CD14-positive monocyte (primary cell): ENCODE results near the gene RAPGEF6. TPM values are rescaled to one million over a fixed set of nuclear protein-coding genes. Genes with fewer than 3 reads are reported as not detected.
"Not testable (repeated sequence)": the region's sequence is repeated elsewhere in the genome, so short reads cannot be mapped to it uniquely, and the experiment has no call there.

Experiments
- DNase-seq, 3 donors: peaks; one replicate each; pipeline ENCODE4 v3.0.0-alpha.2; 2011 to 2022
- H2AFZ ChIP-seq: 2 replicates; pipeline ENCODE4 v1.6.0; 2012; ENCODE audit warnings: mild to moderate bottlenecking, low read depth, low read length, inconsistent platforms; ENCODE audit not compliant: insufficient read depth, poor library complexity, severe bottlenecking
- H3K27ac ChIP-seq, 2 donors: 1 replicate in 1 of 2; 2 replicates in 1 of 2; pipeline ENCODE4 v1.5.1; 2012 to 2013; ENCODE audit warnings: low read length in 2 of 2, control low read depth in 1 of 2, inconsistent platforms in 1 of 2, low read depth in 1 of 2, mild to moderate bottlenecking in 1 of 2
- H3K27me3 ChIP-seq, 2 donors: one replicate each; pipeline versions ENCODE4 v1.6.0 to v1.6.1; 2011 to 2013; ENCODE audit warnings: low read length in 2 of 2; ENCODE audit not compliant: control insufficient read depth in 2 of 2, insufficient read depth in 2 of 2
- H3K36me3 ChIP-seq, 2 donors: replicated peaks in 1 of 2; 1 replicate in 1 of 2; 2 replicates in 1 of 2; pipeline versions ENCODE4 v1.5.1 to v1.6.1; 2012 to 2013; ENCODE audit warnings: low read length in 2 of 2, control low read depth in 1 of 2, inconsistent platforms in 1 of 2, mild to moderate bottlenecking in 1 of 2; ENCODE audit not compliant: insufficient read depth in 2 of 2, control insufficient read depth in 1 of 2
- H3K4me1 ChIP-seq, 2 donors: 1 replicate in 1 of 2; 2 replicates in 1 of 2; pipeline versions ENCODE4 v1.5.1 to v1.6.1; 2012 to 2013; ENCODE audit warnings: low read length in 2 of 2, control low read depth in 1 of 2, inconsistent platforms in 1 of 2, mild to moderate bottlenecking in 1 of 2, moderate library complexity in 1 of 2; ENCODE audit not compliant: insufficient read depth in 2 of 2, control insufficient read depth in 1 of 2
- H3K4me2 ChIP-seq: replicated peaks from 2 replicates; pipeline ENCODE3; 2012; ENCODE audit warnings: low read length, moderate library complexity, mild to moderate bottlenecking; ENCODE audit not compliant: poor library complexity, severe bottlenecking; ENCODE audit errors: extremely low read depth
- H3K4me3 ChIP-seq, 3 experiments: fragments of 200-600 bp in 1 of 3; sonication (generic) in 1 of 3; replicated peaks in 1 of 3; 1 replicate in 2 of 3; 2 replicates in 1 of 3; pipeline ENCODE4 v1.5.1; 2011 to 2013; ENCODE audit warnings: low read length in 3 of 3, mild to moderate bottlenecking in 3 of 3, control low read depth in 2 of 3, low read depth in 2 of 3, inconsistent platforms in 1 of 3, moderate library complexity in 1 of 3
- H3K79me2 ChIP-seq: 2 replicates; pipeline ENCODE4 v1.6.0; 2012; ENCODE audit warnings: mild to moderate bottlenecking, control low read depth, inconsistent platforms, low read length, moderate library complexity; ENCODE audit not compliant: insufficient read depth
- H3K9ac ChIP-seq: 2 replicates; pipeline ENCODE4 v1.6.0; 2017; ENCODE audit warnings: low read length, mild to moderate bottlenecking; ENCODE audit not compliant: insufficient read depth, poor library complexity, severe bottlenecking
- H3K9me3 ChIP-seq, 2 donors: replicated peaks in 1 of 2; 1 replicate in 1 of 2; 2 replicates in 1 of 2; pipeline versions ENCODE4 v1.5.1 to v1.6.1; 2012 to 2013; ENCODE audit warnings: low read length in 2 of 2, control low read depth in 1 of 2; ENCODE audit not compliant: control insufficient read depth in 1 of 2, insufficient read depth in 1 of 2
- H4K20me1 ChIP-seq: 2 replicates; pipeline ENCODE4 v1.6.0; 2012; ENCODE audit warnings: mild to moderate bottlenecking, low read length, control low read depth, moderate library complexity; ENCODE audit not compliant: insufficient read depth
- H3K27ac Mint-ChIP-seq, 7 donors: one replicate each; pipeline ENCODE4 v1.8.0; 2020; ENCODE audit warnings: mild to moderate bottlenecking in 7 of 7, mixed read lengths in 7 of 7, moderate library complexity in 6 of 7, inconsistent platforms in 2 of 7
- H3K27me3 Mint-ChIP-seq, 3 donors: one replicate each; pipeline ENCODE4 v1.8.0; 2021 to 2022; ENCODE audit warnings: low read depth in 3 of 3, mild to moderate bottlenecking in 3 of 3, mixed read lengths in 3 of 3, moderate library complexity in 3 of 3, inconsistent platforms in 1 of 3
- H3K36me3 Mint-ChIP-seq, 2 donors: one replicate each; pipeline ENCODE4 v1.8.0; 2020; ENCODE audit warnings: mixed read lengths in 2 of 2, inconsistent platforms in 1 of 2, mild to moderate bottlenecking in 1 of 2
- H3K4me1 Mint-ChIP-seq: one replicate; pipeline ENCODE4 v1.8.0; 2020; ENCODE audit warnings: mild to moderate bottlenecking, mixed read lengths
- H3K4me3 Mint-ChIP-seq, 2 donors: one replicate each; pipeline ENCODE4 v1.8.0; 2020; ENCODE audit warnings: mild to moderate bottlenecking in 2 of 2, mixed read lengths in 2 of 2, moderate library complexity in 1 of 2
- H3K9me3 Mint-ChIP-seq, 7 donors: one replicate each; pipeline ENCODE4 v1.8.0; 2020 to 2022; ENCODE audit warnings: mixed read lengths in 7 of 7, mild to moderate bottlenecking in 6 of 7, moderate library complexity in 6 of 7, inconsistent platforms in 2 of 7
- CTCF ChIP-seq: fragments of 200-600 bp; IDR thresholded peaks from one replicate; pipeline ENCODE4 v1.8.0; 2022; ENCODE audit warnings: antibody characterized with exemption, mild to moderate bottlenecking
- WGBS: methylation state at CpG from one replicate; pipeline ENCODE4 v1.1.5; 2013; ENCODE audit warnings: missing lambda C conversion rate; ENCODE audit not compliant: insufficient coverage; 5-methylcytosine and 5-hydroxymethylcytosine counted together
- intact Hi-C, 2 donors: fragments of 100-400 bp; cut with micrococcal nuclease; formaldehyde crosslinking; loops; one replicate each; pipeline versions ENCODE4 v1.15.0 to v1.15.1; 2023
- polyA plus RNA-seq, 3 donors: library from polyadenylated mRNA; depleted of rRNA in 1 of 3; unstranded in 2 of 3; stranded (reverse) in 1 of 3; fragments of 300-500 nt in 2 of 3; fragments of >200 nt in 1 of 3; fragmentation: Illumina TruSeq in 2 of 3; gene quantifications; 1 replicate in 2 of 3; 2 replicates in 1 of 3; pipeline ENCODE4 v1.2.3, GENCODE V29; 2012 to 2021

RAPGEF6 gene
- polyA plus RNA-seq, 3 donors = 2.9 to 4.8 (median 4.8) TPM

- peaks cover 22 to 64% of the 10 kb centered on the region in 2 donors for H3K36me3 ChIP-seq
- no peak for TF ChIP-seq CTCF
- Mint-ChIP-seq H3K27me3 (peaks cover 0 to 1% (median 0%) of the 10 kb centered on the region in 3 donors), H3K4me1 (no peaks in the 10 kb centered on the region), H3K4me3 (no peak overlapping the region), H3K9me3 (peaks cover 11 to 26% (median 22%) of the 10 kb centered on the region in 7 donors), H3K36me3 (peaks cover 54 to 63% of the 10 kb centered on the region in 2 donors), H3K27ac (no peak overlapping the region)
- H3K27ac ChIP-seq = no peak overlapping the region
- WGBS = 100% methylated on average over 1 of the region's 3 CpGs
- no peaks in the 10 kb centered on the region for H3K79me2 ChIP-seq
- no peak for DNase-seq
- no peaks in the 10 kb centered on the region for H4K20me1 ChIP-seq
- no peak overlapping the region for H3K4me3 ChIP-seq
- no peaks in the 10 kb centered on the region for H3K27me3 ChIP-seq
- no peak overlapping the region for H3K9ac ChIP-seq
- peaks cover 18 to 28% of the 10 kb centered on the region in 2 donors for H3K9me3 ChIP-seq
- no peak overlapping the region for H2AFZ ChIP-seq
- H3K4me1 ChIP-seq = no peaks in the 10 kb centered on the region
- intact Hi-C loops = no loop called here
- H3K4me2 ChIP-seq = no peak overlapping the region
These were observed 234.4 kb downstream of the RAPGEF6 start for GRCh38 chr5:131400585-131400984.

GRCh38 chr5:131399007-131399406, 236.0 kb downstream of the RAPGEF6 start:
- H2AFZ ChIP-seq, H3K79me2 ChIP-seq, H3K27ac Mint-ChIP-seq, H3K4me3 ChIP-seq, H3K4me3 Mint-ChIP-seq, H3K27me3 ChIP-seq, H4K20me1 ChIP-seq, DNase-seq, H3K4me2 ChIP-seq, H3K9ac ChIP-seq, intact Hi-C loops, H3K4me1 ChIP-seq, H3K4me1 Mint-ChIP-seq, H3K27me3 Mint-ChIP-seq: not testable (repeated sequence)
- peaks cover 37 to 80% of the 10 kb centered on the region in 2 donors for H3K36me3 ChIP-seq
- H3K9me3 ChIP-seq = peaks cover 18 to 28% of the 10 kb centered on the region in 2 donors
- H3K9me3 Mint-ChIP-seq = peaks cover 11 to 26% (median 22%) of the 10 kb centered on the region in 7 donors
- H3K36me3 Mint-ChIP-seq = peaks cover 62 to 77% of the 10 kb centered on the region in 2 donors
- H3K27ac ChIP-seq = peak overlapping the region in 1 of 2 donors; percentile 25
- WGBS = 98% methylated on average over 6 of the region's 6 CpGs
